Sigmoid colon (tissue), 7 donors: ENCODE data around the gene MCFD2. TPM values are rescaled to one million over a fixed set of nuclear protein-coding genes. Genes with fewer than 3 reads are reported as not detected.

Experiments
- DNase-seq: peaks from one replicate; pipeline ENCODE4 v3.0.0-alpha.2; 2019
- H3K27ac ChIP-seq, 4 donors: fragments of 200-600 bp; sonication (generic); one replicate each; pipeline ENCODE4 v1.5.1; 2016 to 2019; ENCODE audit warnings: mild to moderate bottlenecking in 1 of 4
- H3K27me3 ChIP-seq, 3 donors: fragments of 200-600 bp; sonication (generic); one replicate each; pipeline ENCODE4 v1.5.1; 2019; ENCODE audit warnings: mild to moderate bottlenecking in 1 of 3
- H3K36me3 ChIP-seq, 4 donors: fragments of 200-600 bp; sonication (generic); one replicate each; pipeline ENCODE4 v1.5.1; 2016 to 2019
- H3K4me1 ChIP-seq, 4 donors: fragments of 200-600 bp; sonication (generic); one replicate each; pipeline ENCODE4 v1.5.1; 2017 to 2019
- H3K4me3 ChIP-seq, 4 donors: fragments of 200-600 bp; sonication (generic); one replicate each; pipeline ENCODE4 v1.5.1; 2017 to 2019; ENCODE audit warnings: mild to moderate bottlenecking in 2 of 4, moderate library complexity in 1 of 4
- H3K9me3 ChIP-seq, 4 donors: fragments of 200-600 bp in 3 of 4; sonication (generic) in 3 of 4; one replicate each; pipeline versions ENCODE4 v1.5.1 to v1.6.1; 2013 to 2019
- CTCF ChIP-seq, 4 experiments: fragments of 450-650 bp in 3 of 4; fragments of 200-600 bp in 1 of 4; IDR thresholded peaks; one replicate each; pipeline ENCODE4 v1.5.1; 2016 to 2019; ENCODE audit warnings: antibody characterized with exemption in 4 of 4, mild to moderate bottlenecking in 3 of 4, moderate library complexity in 2 of 4
- EP300 ChIP-seq, 4 donors: sonication (generic); formaldehyde crosslinking; IDR thresholded peaks; one replicate each; pipeline ENCODE4 v1.6.1; 2017; ENCODE audit warnings: antibody characterized with exemption in 4 of 4
- POLR2A ChIP-seq, 2 donors: fragments of 450-650 bp; IDR thresholded peaks; one replicate each; pipeline ENCODE4 v1.6.1; 2016; ENCODE audit warnings: antibody characterized with exemption in 2 of 2, mild to moderate bottlenecking in 2 of 2, moderate library complexity in 2 of 2
- POLR2AphosphoS5 ChIP-seq, 4 donors: sonication (generic); formaldehyde crosslinking; IDR thresholded peaks; one replicate each; pipeline ENCODE4 v1.6.1; 2017; ENCODE audit warnings: antibody characterized with exemption in 4 of 4
- WGBS, 2 donors: extraction: QIAGEN DNeasy Blood & Tissue Kit; methylation state at CpG; one replicate each; pipeline ENCODE4 v1.1.7; 2013; 5-methylcytosine and 5-hydroxymethylcytosine counted together
- intact Hi-C: fragments of 100-400 bp; cut with DNase I; formaldehyde crosslinking; loops from one replicate; pipeline ENCODE4 v1.15.1; 2023
- polyA plus RNA-seq, 3 donors: library from polyadenylated mRNA; stranded (reverse); fragments of 200-250 nt; gene quantifications; one replicate each; pipeline ENCODE4 v1.2.3, GENCODE V29; 2013
- total RNA-seq, 4 donors: library from RNA; depleted of rRNA; stranded (reverse); fragments of >200 nt; gene quantifications; one replicate each; pipeline ENCODE4 v1.1.0, GENCODE V29; 2016
- donor health status: healthy with polysubstance abuse.
- donor health status: Bipolar disorder and iron deficiency.
- donor health status: healthy.

The MCFD2 gene
- total and polyA plus RNA-seq, 7 donors: 13.4 to 75.7 (median 50.1) TPM

GRCh38 chr2:46861916-46862315 is 53.7 kb downstream of the MCFD2 start:
- Histone ChIP-seq H3K9me3 (no peaks in the 10 kb centered on the region), H3K4me1 (peaks cover 4 to 45% (median 32%) of the 10 kb centered on the region in 4 donors), H3K4me3 (no peak overlapping the region), H3K27me3 (no peaks in the 10 kb centered on the region), H3K27ac (peak overlapping the region in 3 of 4 donors; percentile 34 to 56 (median 50)), H3K36me3 (no peaks in the 10 kb centered on the region)
- 77 to 85% methylated on average over 6 of the region's 6 CpGs for WGBS, 2 donors
- intact Hi-C loops: no loop called here
- TF ChIP-seq EP300 (IDR thresholded peaks at IDR 0.05): no peak
- TF ChIP-seq POLR2A (IDR thresholded peaks at IDR 0.05): no peak
- no peak for TF ChIP-seq CTCF (IDR thresholded peaks at IDR 0.05)
- TF ChIP-seq POLR2AphosphoS5 (IDR thresholded peaks at IDR 0.05): no peak
- DNase-seq: no peak

GRCh38 chr2:46859482-46859881 is 56.1 kb downstream of the MCFD2 start:
- intact Hi-C loops: no loop called here
- no peak for DNase-seq
- Histone ChIP-seq H3K27ac (peak overlapping the region in 3 of 4 donors; percentile 92 to 95 (median 95)), H3K36me3 (no peaks in the 10 kb centered on the region), H3K4me3 (no peak overlapping the region), H3K4me1 (peaks cover 4 to 68% (median 55%) of the 10 kb centered on the region in 4 donors), H3K27me3 (no peaks in the 10 kb centered on the region), H3K9me3 (no peaks in the 10 kb centered on the region)
- TF ChIP-seq POLR2A (IDR thresholded peaks at IDR 0.05) (no peak), CTCF (IDR thresholded peaks at IDR 0.05) (no peak), POLR2AphosphoS5 (IDR thresholded peaks at IDR 0.05) (no peak), EP300 (IDR thresholded peaks at IDR 0.05) (no peak)
- 94 to 97% methylated on average over 9 of the region's 9 CpGs for WGBS, 2 donors

GRCh38 chr2:46858702-46859090 is 56.9 kb downstream of the MCFD2 start:
- intact Hi-C loops: no loop called here
- Histone ChIP-seq H3K36me3 (no peaks in the 10 kb centered on the region), H3K9me3 (no peaks in the 10 kb centered on the region), H3K4me1 (peaks cover 4 to 76% (median 63%) of the 10 kb centered on the region in 4 donors), H3K27me3 (no peaks in the 10 kb centered on the region), H3K27ac (peak overlapping the region in 3 of 4 donors; percentile 92 to 95 (median 95)), H3K4me3 (no peak overlapping the region)
- DNase-seq: no peak
- TF ChIP-seq POLR2AphosphoS5 (IDR thresholded peaks at IDR 0.05): peak in 3 of 4 donors; percentile 11 to 50 (median 19)
- no peak for TF ChIP-seq CTCF (IDR thresholded peaks at IDR 0.05)
- 86 to 90% methylated on average over 4 of the region's 4 CpGs for WGBS, 2 donors

GRCh38 chr2:46857871-46858701 is 57.5 kb downstream of the MCFD2 start:
- Histone ChIP-seq H3K27me3 (no peaks in the 10 kb centered on the region), H3K4me3 (no peak overlapping the region), H3K36me3 (no peaks in the 10 kb centered on the region), H3K4me1 (peaks cover 4 to 76% (median 64%) of the 10 kb centered on the region in 4 donors), H3K9me3 (no peaks in the 10 kb centered on the region), H3K27ac (peak overlapping the region; percentile 12 to 95 (median 94))
- DNase-seq: peak; percentile 25
- WGBS, 2 donors: 70 to 77% methylated on average over 13 of the region's 13 CpGs
- intact Hi-C loops: no loop called here
- TF ChIP-seq CTCF (IDR thresholded peaks at IDR 0.05) (no peak), POLR2AphosphoS5 (IDR thresholded peaks at IDR 0.05) (no peak), POLR2A (IDR thresholded peaks at IDR 0.05) (no peak), EP300 (IDR thresholded peaks at IDR 0.05) (no peak)
